Stimulated activated CD8-positive, alpha-beta memory T cell treated with anti-CD3 and anti-CD28 coated beads, Interleukin-12 subunit alpha, Interleukin-12 subunit beta, amount 100 ng/mL, for 24 hours (primary cell): ENCODE data around the gene DDR1.
"Not testable (repeated sequence)": the region's sequence is repeated elsewhere in the genome, so short reads cannot be mapped to it uniquely, and the experiment has no call there.

ENCODE experiments used
- DNase-seq: peaks from one replicate; pipeline ENCODE4 v3.0.0-alpha.2; 2020; ENCODE audit errors: extremely low read depth

DDR1 gene

DNA sequence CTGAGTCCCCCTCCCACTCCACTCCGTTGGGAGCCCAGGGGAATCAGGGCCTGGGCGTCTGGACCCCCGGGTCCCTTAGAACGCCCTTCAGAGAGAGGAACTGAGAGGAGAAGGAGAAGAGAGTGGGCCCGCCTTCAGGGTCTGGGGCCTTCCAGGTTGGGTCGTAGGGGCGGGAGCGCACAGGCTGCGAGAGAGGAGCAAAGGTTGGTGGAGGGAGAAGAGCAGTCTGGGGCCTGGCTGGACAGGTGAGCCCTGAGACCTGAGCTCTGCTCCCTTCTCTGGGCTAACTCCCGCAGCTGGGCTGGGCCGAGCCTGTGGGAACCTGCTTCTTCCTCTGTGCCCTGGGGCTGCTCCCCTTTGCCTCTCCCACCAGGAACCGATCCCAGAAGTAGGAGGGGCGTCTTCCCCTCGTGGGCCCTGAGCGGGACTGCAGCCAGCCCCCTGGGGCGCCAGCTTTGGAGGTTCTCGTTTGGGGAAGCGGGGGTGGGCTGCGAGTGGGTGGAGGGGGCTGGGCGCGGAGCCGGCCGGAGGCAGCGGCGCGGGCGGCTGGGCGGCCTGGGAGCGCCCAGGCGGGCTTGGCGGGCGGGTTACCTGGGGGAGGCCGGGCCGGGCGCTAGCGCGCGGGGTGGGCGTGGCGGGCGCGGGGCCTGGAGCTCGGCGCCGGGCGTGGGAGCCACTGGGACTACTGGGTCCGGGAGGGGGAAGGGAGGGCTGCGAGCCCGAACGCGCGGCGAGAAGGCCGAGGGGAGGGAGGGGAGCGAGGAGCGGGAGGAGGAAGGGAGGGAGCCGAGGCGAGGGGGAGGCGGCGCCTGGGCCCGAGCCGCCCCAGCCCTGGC, at the start of gene DDR1:
Gene DDR1 (plus strand): TSS at position 835 of the 836 bp plus-strand sequence. CDS start 4,211 bp downstream, outside the sequence.
- no peak for DNase-seq

DNA sequence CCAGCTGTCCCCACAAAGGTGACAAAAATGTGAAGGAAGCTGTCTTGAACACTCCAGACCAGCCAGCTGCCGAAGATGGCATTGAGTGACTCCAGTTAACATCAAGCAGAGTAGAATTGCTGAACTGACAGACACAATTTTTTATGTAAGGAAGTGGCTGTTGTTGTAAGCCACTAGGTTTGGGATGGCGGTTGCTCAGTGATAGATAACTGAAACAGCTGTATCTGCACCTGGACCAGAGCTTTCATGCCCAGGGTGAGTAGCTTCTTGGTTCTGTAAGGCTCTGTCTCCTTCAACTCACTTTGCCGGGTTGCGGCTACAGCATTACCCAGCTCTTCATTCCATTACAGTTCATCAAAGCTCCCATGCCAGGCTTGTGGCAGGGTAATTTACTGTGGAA, 49.7 kb upstream of the DDR1 start:
- DNase-seq, result no peak

DNA sequence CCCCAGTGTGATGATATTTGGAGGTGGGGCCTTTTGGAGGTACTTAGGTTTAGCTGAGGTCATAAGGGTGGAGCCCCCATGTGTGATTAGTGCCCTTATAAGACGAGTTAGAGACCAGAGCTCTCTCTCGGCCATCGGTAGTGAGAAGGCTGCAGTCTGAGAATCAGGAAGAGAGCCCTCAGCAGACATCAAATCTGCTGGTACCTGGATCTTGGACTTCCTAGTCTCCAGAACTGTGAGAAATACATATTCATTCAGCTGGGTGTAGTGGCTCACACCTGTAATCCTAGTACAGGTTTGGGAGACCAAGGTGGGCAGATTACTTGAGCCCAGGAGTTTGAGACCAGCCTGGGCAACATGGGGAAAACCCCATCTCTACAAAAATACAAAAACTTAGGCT, 48.7 kb upstream of the DDR1 start:
- DNase-seq, result no peak

DNA sequence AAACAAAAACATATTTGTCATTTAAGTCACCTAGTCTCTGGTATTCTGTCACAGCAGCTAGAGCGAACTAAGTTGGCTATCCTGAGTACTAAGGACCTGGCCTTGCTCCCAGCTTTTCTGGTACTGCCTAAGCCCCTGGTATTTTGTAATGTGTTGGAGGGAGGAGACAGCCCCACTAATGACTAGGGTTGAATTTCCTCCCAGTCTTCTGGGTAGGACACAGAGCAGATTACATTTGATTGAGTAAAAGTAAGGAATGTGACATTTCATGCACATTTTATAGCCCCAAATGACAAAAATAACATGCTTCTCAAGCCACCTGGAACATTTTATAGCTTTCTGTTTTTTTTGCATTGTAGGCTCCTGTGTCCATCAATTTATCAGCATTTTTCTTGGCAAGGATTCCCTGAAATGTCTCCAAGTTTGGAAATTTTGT, 47.9 kb upstream of the DDR1 start:
- no peak for DNase-seq

DNA sequence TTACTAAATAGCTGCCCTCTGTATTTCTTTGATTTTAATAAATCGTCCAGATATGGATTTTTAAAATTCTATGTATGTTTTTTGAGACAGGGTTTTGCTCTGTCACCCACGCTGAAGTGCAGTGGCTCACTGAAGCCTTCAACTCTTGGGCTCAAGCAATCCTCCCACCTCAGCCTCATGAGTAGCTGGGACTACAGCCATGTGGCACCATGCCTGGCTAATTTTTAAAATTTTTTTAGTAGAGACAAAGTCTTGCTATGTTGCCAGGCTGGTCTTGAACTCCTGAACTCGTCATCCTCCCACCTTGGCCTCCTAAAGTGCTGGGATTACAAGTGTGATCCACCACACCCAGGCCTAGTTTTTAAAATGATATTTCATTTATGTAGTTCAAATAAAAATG, 47.4 kb upstream of the DDR1 start:
- no peak for DNase-seq

DNA sequence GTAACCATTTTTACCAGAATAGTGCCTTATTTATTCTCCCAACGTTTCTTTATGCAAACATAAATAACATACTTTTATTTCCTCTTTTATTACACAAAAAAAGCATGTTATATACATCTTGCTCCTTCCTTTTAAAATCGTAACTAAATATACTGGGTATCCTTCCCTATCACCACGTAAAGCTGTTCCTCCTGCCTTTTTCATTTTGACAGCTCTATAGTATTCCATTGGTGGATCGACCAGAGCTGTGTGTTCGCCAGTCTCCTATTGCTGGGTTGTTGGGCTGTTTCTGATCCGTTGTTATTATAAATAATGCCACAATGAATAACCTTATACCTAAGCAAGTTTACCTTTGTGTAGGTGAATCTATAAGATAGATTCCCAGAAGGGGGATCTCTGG, 46.9 kb upstream of the DDR1 start:
- no peak for DNase-seq

DNA sequence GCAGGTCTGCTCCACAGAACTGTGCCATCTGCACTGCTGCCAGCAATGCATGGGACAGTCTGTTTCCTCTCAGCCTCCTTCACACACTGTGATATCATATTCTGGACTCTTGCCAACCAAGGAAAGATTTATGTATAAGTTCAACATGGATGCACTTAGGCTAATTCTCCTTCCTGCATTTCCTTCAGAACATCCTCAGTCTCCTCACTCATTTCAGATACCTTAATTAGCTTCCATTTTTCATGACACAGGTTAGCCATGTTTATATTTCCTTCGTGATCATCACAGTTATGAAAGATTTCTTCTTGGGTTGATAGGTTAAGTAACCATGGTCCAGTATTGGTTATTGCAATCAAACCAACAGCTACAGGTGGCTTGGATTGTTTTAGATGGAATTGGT, 46.4 kb upstream of the DDR1 start:
- no peak for DNase-seq

DNA sequence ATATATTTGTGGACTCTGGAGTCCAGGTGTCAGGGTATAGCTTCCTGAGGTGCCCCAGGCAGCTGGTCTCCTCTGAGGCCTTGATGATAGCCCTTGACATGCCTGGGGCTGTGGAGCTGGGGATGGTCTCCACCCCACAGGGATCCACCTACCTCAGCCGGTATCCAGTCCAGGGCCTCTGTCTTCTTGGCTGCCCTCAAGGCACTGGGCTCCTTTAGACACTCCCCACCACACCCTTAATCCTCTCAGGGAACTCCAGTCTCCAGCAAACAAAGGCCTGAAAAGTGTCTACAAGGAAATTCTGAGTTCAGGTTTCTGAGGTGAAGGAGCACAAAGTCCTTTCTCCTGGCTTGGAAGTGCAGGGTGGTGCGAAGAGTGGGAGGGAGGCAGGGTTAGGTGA, 44.6 kb upstream of the DDR1 start:
- no peak for DNase-seq

DNA sequence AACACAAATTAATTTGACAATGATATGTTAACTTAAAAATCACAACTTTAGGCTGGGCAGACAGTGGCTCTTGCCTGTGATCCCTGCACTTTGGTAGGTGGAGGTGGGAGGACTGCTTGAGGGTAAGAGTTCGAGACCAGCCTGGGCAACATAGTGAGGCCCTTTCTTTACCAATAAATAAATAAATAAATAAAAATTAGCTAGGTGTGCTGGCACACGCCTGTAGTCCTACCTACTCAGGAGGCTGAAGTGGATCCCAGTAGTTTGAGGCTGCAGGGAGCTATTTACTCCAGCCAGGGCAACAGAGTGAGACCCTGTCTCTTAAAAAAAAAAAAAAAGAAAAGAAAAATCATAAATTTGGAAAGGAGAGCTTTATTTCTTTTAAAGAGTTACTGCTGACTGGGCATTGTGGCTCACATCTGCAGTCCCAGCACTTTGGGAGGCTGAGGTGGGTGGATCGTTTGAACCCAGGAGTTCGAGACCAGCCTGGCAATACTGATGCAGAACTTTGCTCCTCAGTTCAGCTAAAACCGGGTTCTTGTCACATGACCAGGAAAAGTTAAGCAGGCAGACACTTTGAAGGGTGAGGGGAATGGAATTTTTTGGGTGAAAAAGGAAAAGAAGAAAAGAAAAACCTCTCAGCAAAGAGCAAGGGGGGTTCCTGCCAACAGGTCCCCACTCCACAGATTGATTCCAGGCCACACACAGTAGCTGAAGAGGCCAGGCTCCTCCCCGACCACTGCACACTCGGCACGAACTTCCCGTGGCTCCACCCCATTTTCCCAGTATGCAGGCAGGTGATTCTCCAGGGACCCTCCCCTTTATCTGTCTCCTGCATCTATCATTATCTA, 44.0 kb upstream of the DDR1 start:
- DNase-seq, result no peak

DNA sequence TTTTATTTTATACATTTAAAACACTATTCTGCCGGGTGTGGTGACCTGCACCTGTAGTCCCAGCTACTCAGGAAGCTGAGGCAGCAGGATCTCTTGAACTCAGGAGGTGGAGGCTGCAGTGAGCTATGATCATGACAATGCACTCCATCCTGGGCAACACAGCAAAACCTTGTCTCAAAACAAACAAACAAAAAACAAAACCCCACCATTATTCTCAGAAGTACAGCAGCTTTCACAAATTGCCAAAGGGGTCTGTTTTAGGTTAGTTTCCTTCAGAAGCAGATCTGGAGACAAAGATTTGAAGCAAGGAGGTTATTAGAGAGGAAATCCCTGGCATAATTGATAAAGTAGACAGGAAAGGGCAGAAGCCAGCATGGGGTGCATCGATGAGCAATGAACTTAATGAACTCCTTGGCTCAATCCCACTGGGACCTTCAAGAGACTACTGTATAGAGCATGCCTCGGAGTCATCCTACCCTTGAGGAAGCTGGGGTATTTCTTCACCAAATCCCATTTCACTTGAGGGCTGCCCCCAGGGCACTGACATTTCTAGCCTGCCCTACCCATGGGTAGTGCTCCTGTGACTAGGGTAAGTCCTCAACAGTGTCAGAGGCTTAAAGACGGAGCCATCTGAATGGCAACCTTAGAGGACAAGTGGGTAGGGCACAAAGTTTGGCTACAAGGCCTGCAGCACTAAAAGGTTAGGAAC, 43.2 kb upstream of the DDR1 start:
- DNase-seq, result no peak

DNA sequence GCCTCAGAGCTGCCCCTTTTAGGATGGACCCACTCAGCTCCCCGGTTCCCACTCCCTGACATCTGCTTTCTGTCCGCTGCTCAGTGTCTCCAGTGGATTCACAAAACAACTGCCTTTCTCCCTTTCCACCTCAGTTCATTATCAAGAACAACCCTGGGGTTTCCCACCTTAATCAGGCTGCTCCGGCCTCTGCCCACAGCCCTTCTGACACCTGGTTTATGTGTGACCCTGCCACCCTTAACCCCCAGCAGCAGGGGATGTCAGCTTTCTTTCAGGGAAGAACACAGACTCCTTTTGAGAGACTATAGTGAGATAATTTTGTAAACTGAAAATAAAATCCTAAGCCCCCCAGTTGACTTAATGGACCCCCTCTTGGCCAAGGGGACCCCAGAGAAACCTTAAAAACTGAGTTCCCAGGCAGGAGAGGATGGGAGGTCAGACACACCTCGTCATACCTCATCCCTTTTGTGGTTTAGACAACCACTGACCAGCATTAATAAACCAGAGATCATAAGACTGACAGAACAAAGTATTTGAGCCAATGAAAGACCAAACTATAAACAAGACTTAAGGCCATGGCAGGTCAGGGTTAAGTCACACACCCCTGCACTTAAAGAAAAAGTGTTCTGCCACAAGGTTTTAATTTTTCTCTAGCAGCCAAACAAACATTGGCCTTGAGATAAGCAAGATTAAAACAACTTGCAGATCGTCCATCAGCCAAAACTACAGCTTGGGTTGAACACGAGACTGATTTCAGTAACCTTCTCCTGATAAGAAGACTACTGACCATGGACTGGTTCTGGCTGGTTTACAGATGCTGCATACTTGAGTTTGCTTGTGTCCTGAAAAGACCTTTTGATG, 42.4 kb upstream of the DDR1 start:
- no peak for DNase-seq

DNA sequence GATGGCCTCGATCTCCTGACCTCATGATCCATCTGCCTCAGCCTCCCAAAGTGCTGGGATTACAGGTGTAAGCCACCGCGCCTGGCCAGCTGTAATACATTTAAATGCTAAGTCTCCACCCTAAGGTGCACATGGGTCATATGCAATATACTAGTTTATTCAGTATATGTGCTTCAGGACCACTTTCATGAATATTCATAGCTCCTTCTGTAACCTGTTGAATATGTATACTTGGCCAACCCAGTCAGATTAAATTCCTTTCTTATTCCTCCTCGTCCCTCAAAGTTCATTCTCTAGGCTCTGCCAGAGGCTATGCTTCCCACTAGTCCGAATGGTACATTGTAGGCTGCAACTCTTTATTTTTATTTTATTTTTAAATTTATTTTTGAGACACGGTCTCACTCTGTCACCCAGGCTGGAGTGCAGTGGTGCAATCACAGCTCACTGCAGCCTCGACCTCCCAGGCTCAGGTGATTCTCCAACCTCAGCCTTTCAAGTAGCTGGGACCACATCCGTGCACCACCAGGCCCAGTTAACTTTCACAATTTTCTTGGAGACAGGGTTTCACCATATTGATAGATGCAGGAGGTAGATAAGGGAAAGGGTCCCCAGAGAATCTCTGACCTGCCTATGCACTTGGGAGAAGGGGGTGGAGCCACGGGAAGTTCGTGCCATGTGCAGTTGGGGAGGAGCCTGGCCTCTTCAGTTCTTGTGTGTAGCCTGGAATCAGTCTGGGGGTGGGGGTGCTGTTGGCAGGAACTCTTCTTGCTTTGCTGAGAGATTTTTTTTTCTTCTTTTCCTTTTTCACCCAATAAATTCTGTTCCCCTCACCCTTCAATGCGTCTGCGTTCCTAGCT, 41.3 kb upstream of the DDR1 start:
- no peak for DNase-seq

DNA sequence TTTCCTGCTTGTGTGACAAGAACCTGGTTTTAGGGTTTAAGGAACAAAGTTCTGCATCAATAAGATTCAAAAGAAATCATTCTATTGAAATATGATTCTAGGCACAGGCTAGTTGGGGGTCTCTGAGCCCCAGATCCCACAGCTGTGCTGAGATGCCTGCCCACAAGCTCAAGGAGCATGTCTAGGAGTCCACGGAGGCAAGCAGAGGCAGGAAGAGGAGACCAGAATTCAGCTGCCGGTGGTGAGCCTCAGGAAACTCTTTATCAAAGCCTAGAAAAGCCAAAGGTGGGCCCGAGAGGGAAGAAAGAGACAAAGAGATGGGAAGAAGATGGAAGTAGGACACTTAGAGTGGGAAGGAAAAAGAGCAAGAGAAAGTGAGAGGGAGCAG, 40.7 kb upstream of the DDR1 start:
- DNase-seq, result no peak

DNA sequence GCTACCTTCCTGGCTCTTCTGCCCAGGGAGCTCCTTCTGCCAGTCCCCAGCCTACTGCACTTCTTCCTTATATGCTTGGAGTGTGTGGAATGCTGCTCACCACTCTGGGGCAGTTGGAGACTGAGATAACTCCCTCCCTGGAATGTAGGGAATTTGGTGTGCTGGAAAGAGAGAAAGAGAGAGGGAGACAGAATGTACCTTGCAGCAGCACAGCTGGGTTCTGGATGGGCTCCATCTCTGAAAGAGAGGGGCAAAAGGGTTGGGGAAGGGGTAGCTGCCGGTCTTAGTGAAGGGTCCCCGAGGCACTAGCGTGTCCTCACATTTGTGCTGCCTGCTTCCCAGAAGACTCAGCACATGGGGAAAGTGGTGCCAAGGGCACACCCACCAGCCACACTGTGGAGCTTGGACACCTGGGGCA, 40.2 kb upstream of the DDR1 start:
- no peak for DNase-seq

DNA sequence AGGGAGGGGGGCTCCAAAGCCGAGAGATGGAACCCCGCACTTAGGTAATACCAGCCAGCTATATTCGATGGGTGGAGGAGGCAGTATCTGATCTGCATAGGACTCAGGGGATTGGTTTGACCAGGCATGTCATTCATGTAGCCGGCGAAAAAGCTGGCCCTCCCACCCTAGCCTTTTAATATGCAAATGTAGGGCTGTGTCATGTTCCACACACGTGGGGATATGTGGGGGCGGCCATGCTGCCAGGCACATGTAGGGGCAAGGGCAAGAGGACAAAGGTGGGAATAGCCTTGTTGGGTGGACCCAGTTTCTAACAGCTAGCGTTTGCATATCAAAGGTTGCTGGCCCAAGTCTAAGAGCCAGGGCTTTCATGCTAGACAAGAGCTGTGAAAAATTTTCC, 39.1 kb upstream of the DDR1 start:
- no peak for DNase-seq

DNA sequence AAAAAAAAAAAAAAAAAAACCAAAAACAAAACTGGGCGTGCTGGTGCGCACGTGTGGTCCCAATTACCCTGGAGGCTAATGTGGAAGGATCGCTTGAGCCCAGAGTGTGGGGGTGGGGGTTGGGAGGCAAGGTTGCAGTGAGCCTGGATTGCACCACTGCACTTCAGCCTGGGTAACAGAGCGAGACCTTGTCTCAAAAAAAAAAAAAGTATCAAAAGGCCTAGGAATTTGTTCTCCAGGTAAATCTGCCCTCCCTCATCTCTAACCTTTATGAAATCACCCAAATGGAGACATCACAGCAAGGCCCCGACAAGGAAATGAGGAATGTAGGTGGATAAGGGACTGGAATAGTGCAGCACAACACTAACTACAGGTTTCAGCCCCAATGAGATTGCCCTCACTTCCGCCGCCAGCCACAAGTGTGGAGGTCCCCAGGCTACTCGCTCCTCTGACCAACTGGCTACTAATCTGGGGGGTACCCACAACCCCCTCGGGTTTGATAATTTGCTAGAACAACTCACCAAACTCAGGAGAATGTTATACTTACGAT, 36.8 kb upstream of the DDR1 start:
- no peak for DNase-seq

DNA sequence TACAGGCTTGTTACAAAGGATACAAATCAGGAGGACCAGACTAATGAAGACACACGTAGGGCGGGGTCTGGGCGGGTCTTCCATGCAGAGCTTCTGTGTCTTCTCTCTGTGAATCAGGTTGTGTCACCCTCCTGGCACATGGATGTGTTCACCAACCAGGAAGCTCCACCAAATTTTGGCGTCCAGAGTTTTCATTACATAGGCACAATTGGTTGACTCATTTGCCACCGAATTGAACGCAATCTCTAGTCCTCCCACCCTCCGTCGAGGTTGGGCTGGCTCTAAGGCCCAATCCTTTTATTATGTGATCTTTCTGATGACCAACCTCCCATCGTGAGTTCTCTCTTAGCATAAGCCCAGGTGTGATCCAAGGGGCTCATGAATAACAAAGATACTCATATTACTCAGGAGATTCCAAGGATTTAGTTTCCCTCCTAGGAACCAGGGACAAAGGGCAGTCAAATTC, 36.3 kb upstream of the DDR1 start:
- no peak for DNase-seq

DNA sequence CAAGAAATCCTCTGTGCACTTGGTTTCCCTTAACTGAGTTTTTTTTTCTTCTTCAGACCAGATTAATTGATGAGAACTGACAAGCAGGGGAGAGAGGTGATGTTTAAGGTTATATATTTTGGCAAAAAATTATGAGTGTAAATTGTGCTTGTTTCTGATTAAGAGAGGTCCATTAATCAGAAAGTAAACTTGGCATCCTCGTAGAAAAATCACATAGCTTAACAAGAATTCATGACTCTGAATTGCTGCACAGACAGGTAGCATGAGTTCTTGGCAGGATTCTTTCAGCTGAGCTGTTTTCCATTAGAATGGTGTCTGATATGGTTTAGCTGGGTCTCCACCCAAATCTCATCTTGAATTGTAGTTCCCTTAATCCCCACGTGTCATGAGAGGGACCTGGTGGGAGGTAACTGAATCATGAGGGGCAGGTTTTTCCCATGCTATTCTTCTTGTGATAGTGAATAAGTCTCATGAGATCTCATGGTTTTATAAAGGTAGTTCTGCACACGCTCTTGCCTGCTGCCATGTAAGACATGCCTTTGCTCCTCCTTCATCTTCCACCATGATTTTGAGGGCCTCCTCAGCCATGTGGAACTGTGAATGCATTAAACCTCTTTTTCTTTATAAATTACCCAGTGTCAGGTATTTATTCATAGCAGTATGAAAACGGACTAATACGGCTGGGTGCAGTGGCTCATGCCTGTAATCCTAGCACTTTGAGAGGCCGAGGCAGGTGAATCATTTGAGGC, 34.2 kb upstream of the DDR1 start:
- no peak for DNase-seq

DNA sequence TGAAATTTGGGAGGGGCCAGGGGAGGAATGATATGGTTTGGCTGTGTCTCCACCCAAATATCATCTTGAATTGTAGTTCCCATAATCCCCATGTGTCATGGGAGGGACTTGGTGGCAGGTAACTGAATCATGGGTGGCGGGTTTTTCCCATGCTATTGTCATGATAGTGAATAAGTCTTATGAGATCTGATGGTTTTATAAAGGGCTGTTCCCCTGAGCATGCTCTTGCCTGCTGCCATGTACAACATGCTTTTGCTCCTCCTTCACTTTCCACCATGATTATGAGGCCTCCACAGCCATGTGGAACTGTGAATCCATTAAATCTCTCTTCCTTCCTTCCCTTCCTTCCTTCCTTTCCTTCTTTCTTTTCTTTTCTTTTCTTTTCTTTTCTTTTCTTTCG, 31.9 kb upstream of the DDR1 start:
- DNase-seq, result not testable (repeated sequence)
